ENCODE measurements around the gene C10orf90. TPM values are rescaled to one million over a fixed set of nuclear protein-coding genes. Genes with fewer than 3 reads are reported as not detected.
"Not testable (repeated sequence)": the region's sequence is repeated elsewhere in the genome, so short reads cannot be mapped to it uniquely, and the experiment has no call there.

The C10orf90 gene
- total RNA-seq, 1 experiment from 2014 or later: 0.67 TPM

DNA sequence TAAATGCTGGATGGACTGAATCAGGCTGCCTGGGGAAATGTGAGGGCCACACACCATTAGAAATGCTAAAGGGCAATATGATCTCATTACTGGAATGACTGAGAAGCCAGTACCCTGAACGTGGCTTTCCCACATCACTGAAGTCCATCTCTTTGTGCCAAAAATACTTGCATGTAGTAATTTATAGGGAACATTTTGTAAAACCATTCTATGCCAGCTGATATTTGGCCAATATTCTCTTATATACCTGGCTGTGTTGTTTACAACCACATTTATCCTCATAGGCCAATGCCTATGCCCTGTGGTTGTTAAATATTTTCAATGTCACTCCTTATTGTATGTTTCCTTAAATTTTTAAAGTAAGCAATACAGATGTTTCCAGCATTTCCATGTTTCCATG, 111.6 kb downstream of the C10orf90 start:
- intact Hi-C loops (cut with micrococcal nuclease; ENCODE audit: unreplicated experiment): no loop called here
- in situ Hi-C loops (cut with HindIII; ENCODE audit: low pct_unique_long_range_greater_than_20kb, low sequenced_read_pairs): no loop called here

DNA sequence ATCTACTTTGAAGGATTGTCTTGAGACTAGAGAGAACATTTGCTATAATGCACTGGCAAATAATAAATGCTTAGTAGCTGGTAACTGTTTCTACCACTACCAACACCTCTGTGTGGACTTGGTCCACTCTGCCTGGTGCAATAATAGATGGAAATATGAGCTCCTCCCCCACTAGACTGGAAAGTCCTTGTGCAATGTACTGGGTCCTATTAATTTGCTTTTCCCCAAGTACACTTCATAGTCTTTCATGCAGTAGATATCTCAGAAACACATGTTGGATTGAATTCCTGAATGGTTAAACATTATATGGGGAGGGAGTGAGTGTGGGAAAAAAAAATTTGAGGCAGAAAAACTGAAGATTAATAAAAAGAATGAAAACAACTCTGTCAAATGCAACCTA, 119.3 kb downstream of the C10orf90 start:
- H3K4me1 ChIP-seq (ENCODE audit: control insufficient read depth, insufficient read depth, low read length): no peaks in the 10 kb centered on the region
- H3K27me3 ChIP-seq (ENCODE audit: control insufficient read depth, insufficient read depth, low read length): no peaks in the 10 kb centered on the region
- POLR2A ChIA-PET: no interaction called here
- DNase-seq (ENCODE audit: low read depth, low spot score): no peak
- in situ Hi-C loops (cut with HindIII; ENCODE audit: low pct_unique_long_range_greater_than_20kb, low sequenced_read_pairs) (no loop called here), intact Hi-C loops (cut with micrococcal nuclease; ENCODE audit: unreplicated experiment) (no loop called here)
- no peaks in the 10 kb centered on the region for H3K36me3 ChIP-seq (ENCODE audit: control insufficient read depth, insufficient read depth, low read length)
- BruUV-seq (replicated peaks): no TSS peak
- no peak overlapping the region for H3K27ac ChIP-seq (ENCODE audit: low read length)
- no peak for ATAC-seq
- no peak overlapping the region for H3K4me3 ChIP-seq (ENCODE audit: low read depth in 2 of 2, low read length in 2 of 2)
- CTCF ChIA-PET: no interaction called here
- no peaks in the 10 kb centered on the region for H3K9me3 ChIP-seq (ENCODE audit: control insufficient read depth, insufficient read depth, low read depth, low read length)
- TF ChIP-seq, protein P1, sequence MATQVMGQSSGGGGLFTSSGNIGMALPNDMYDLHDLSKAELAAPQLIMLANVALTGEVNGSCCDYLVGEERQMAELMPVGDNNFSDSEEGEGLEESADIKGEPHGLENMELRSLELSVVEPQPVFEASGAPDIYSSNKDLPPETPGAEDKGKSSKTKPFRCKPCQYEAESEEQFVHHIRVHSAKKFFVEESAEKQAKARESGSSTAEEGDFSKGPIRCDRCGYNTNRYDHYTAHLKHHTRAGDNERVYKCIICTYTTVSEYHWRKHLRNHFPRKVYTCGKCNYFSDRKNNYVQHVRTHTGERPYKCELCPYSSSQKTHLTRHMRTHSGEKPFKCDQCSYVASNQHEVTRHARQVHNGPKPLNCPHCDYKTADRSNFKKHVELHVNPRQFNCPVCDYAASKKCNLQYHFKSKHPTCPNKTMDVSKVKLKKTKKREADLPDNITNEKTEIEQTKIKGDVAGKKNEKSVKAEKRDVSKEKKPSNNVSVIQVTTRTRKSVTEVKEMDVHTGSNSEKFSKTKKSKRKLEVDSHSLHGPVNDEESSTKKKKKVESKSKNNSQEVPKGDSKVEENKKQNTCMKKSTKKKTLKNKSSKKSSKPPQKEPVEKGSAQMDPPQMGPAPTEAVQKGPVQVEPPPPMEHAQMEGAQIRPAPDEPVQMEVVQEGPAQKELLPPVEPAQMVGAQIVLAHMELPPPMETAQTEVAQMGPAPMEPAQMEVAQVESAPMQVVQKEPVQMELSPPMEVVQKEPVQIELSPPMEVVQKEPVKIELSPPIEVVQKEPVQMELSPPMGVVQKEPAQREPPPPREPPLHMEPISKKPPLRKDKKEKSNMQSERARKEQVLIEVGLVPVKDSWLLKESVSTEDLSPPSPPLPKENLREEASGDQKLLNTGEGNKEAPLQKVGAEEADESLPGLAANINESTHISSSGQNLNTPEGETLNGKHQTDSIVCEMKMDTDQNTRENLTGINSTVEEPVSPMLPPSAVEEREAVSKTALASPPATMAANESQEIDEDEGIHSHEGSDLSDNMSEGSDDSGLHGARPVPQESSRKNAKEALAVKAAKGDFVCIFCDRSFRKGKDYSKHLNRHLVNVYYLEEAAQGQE (IDR thresholded peaks at IDR 0.05; ENCODE audit: insufficient read depth in 1 of 2, low read depth in 2 of 2, low read length in 1 of 2): no peak
- TF ChIP-seq POLR2AphosphoS5 (IDR thresholded peaks at IDR 0.05; ENCODE audit: low read depth, low read length) (no peak), SIN3A (IDR thresholded peaks at IDR 0.05; ENCODE audit: borderline replicate concordance, insufficient read depth, low read depth, low read length) (no peak), TCF7L2 (IDR thresholded peaks at IDR 0.05; ENCODE audit: low read depth, low read length) (no peak)
- TF ChIP-seq, protein P2, sequence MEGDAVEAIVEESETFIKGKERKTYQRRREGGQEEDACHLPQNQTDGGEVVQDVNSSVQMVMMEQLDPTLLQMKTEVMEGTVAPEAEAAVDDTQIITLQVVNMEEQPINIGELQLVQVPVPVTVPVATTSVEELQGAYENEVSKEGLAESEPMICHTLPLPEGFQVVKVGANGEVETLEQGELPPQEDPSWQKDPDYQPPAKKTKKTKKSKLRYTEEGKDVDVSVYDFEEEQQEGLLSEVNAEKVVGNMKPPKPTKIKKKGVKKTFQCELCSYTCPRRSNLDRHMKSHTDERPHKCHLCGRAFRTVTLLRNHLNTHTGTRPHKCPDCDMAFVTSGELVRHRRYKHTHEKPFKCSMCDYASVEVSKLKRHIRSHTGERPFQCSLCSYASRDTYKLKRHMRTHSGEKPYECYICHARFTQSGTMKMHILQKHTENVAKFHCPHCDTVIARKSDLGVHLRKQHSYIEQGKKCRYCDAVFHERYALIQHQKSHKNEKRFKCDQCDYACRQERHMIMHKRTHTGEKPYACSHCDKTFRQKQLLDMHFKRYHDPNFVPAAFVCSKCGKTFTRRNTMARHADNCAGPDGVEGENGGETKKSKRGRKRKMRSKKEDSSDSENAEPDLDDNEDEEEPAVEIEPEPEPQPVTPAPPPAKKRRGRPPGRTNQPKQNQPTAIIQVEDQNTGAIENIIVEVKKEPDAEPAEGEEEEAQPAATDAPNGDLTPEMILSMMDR (IDR thresholded peaks at IDR 0.05): no peak

More for the DNA sequence above, 111.6 kb downstream of the C10orf90 start:
- ChIA-PET CTCF (no interaction called here), POLR2A (no interaction called here)
- ATAC-seq (no peak), DNase-seq (ENCODE audit: low read depth, low spot score) (no peak)
- Histone ChIP-seq H3K27ac (ENCODE audit: low read length) (no peak overlapping the region), H3K27me3 (ENCODE audit: control insufficient read depth, insufficient read depth, low read length) (no peaks in the 10 kb centered on the region), H3K4me3 (ENCODE audit: low read depth in 2 of 2, low read length in 2 of 2) (no peak overlapping the region), H3K36me3 (ENCODE audit: control insufficient read depth, insufficient read depth, low read length) (no peaks in the 10 kb centered on the region), H3K4me1 (ENCODE audit: control insufficient read depth, insufficient read depth, low read length) (no peaks in the 10 kb centered on the region), H3K9me3 (ENCODE audit: control insufficient read depth, insufficient read depth, low read depth, low read length) (no peaks in the 10 kb centered on the region)
- TF ChIP-seq, protein P2 (IDR thresholded peaks at IDR 0.05): no peak
- TF ChIP-seq, protein P1 (IDR thresholded peaks at IDR 0.05; ENCODE audit: insufficient read depth in 1 of 2, low read depth in 2 of 2, low read length in 1 of 2): no peak
- TF ChIP-seq TCF7L2 (IDR thresholded peaks at IDR 0.05; ENCODE audit: low read depth, low read length) (no peak), SIN3A (IDR thresholded peaks at IDR 0.05; ENCODE audit: borderline replicate concordance, insufficient read depth, low read depth, low read length) (no peak), POLR2AphosphoS5 (IDR thresholded peaks at IDR 0.05; ENCODE audit: low read depth, low read length) (no peak)
- no TSS peak for BruUV-seq (replicated peaks)

DNA sequence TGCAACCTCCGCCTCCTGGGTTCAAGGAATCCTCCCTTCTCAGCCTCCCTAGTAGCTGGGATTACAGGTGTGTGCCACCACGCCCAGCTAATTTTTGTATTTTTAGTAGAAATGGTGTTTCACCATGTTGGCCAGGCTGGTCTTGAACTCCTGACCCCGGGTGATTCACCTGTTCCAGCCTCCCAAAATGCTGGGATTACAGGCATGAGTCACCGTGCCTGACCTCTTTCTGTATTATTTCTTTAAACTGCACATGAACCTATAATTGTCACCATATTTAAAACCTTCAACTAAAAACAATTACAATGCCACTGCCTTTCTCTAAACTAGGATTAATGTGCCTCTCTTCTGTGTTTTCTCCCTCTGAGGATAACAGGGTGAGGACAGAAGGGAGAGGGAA, 119.9 kb downstream of the C10orf90 start:
- in situ Hi-C loops (cut with HindIII; ENCODE audit: low pct_unique_long_range_greater_than_20kb, low sequenced_read_pairs); CTCF ChIA-PET; H3K4me1 ChIP-seq (ENCODE audit: control insufficient read depth, insufficient read depth, low read length); ATAC-seq; POLR2A ChIA-PET; H3K27me3 ChIP-seq (ENCODE audit: control insufficient read depth, insufficient read depth, low read length); H3K27ac ChIP-seq (ENCODE audit: low read length); H3K36me3 ChIP-seq (ENCODE audit: control insufficient read depth, insufficient read depth, low read length); H3K9me3 ChIP-seq (ENCODE audit: control insufficient read depth, insufficient read depth, low read depth, low read length); DNase-seq (ENCODE audit: low read depth, low spot score); H3K4me3 ChIP-seq (ENCODE audit: low read depth in 2 of 2, low read length in 2 of 2); BruUV-seq (replicated peaks); intact Hi-C loops (cut with micrococcal nuclease; ENCODE audit: unreplicated experiment): not testable (repeated sequence)
